GM10248 (cell line): ENCODE results near the gene SSH2.

ENCODE experiments used
- CTCF ChIA-PET: fragments of 300-600 bp; sonication (Branson Sonifier 250); formaldehyde crosslinking; extraction: SDS; loops from one replicate; lab custom pipeline; 2021; ENCODE audit warnings: antibody characterized with exemption; lab: Yijun Ruan, JAX
- POLR2A ChIA-PET: fragments of 350-650 bp; sonication (Branson Sonifier 250); formaldehyde crosslinking; extraction: SDS; loops from one replicate; lab custom pipeline; 2020; ENCODE audit warnings: antibody characterized with exemption; lab: Yijun Ruan, JAX
- DNase-seq: peaks from one replicate; pipeline ENCODE4 v3.0.0; 2012; ENCODE audit errors: extremely low spot score
- TF ChIP-seq, protein P1 (sequence below): IDR thresholded peaks from 2 replicates; pipeline ENCODE4 v1.5.1; 2012; ENCODE audit warnings: mild to moderate bottlenecking, low read depth; ENCODE audit errors: extremely low read depth, missing control alignments, control extremely low read depth

Gene SSH2

DNA sequence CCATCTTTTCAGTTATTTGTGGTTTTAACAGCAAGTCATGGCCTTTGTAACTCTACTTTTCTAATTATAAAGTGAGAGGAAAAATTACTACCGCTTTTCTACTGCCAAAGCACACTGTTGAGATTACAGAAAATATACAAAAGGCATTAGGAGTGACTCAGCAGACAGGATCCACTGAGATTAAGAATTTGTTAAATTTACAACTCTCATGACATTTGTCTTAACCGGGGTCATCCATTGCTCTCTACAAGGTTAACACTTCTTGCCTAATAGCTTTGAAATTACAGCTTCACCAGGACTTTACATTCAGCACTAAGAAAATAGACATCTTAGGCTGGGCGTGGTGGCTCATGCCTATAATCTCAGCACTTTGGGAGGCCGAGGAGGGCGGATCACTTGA lies 93.4 kb downstream of the SSH2 start:
- DNase-seq = no peak
- TF ChIP-seq, protein P1, sequence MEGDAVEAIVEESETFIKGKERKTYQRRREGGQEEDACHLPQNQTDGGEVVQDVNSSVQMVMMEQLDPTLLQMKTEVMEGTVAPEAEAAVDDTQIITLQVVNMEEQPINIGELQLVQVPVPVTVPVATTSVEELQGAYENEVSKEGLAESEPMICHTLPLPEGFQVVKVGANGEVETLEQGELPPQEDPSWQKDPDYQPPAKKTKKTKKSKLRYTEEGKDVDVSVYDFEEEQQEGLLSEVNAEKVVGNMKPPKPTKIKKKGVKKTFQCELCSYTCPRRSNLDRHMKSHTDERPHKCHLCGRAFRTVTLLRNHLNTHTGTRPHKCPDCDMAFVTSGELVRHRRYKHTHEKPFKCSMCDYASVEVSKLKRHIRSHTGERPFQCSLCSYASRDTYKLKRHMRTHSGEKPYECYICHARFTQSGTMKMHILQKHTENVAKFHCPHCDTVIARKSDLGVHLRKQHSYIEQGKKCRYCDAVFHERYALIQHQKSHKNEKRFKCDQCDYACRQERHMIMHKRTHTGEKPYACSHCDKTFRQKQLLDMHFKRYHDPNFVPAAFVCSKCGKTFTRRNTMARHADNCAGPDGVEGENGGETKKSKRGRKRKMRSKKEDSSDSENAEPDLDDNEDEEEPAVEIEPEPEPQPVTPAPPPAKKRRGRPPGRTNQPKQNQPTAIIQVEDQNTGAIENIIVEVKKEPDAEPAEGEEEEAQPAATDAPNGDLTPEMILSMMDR = no peak
- POLR2A ChIA-PET = interaction anchor here (0.6 kb wide), 1 partner anchor 20 kb away, joined by 4 read pairs; no protein-coding TSS in a partner anchor
- CTCF ChIA-PET = interaction anchor here (1.6 kb wide), 1 partner anchor 17 kb away, joined by 4 read pairs; no protein-coding TSS in a partner anchor

DNA sequence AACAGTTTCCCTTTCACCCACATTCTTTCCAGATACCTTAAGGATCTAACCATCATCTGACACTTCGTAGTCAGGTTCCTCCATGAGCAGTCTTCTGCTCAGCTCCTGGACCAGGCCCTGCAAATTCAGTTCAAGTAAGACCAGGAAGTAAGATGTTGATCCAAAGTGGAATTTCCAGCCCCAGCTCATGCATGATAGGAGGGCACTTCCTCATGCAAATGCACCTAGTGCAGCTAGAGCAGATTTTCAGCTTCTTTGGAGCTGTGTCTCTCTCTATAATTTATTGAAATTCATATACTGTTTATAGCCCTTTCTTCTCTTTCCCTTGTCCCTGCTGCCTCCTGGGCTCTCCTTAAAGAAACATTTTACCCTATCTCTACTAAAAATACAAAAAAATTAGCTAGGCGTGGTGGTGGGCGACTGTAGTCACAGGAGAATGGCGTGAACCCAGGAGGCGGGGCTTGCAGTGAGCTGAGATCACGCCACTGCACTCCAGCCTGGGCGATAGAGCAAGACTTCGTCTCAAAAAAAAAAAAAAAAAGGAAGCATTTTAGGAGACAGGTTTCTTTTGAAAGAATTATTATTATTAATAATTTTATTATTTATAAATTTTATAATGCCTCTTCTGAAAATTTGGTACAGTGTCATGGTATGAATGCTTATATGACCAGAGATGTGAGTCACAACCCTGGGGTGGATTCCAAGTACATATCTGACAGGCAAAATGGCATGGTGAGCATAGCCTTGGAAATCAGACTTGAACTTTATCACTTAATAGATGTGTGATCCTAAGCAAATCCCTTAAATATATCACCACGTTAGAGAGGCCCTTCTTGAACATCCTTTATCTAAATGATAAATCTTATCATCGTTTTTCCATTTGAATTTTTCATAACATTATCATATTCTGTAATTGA lies 94.3 kb downstream of the SSH2 start:
- TF ChIP-seq, protein P1 = no peak
- no peak for DNase-seq
- CTCF ChIA-PET = interaction anchor here (1.1 to 1.6 kb wide), 3 partner anchors 15 to 96 kb away, joined by 3 to 6 read pairs (median 4); no protein-coding TSS in a partner anchor
- POLR2A ChIA-PET = no interaction called here

DNA sequence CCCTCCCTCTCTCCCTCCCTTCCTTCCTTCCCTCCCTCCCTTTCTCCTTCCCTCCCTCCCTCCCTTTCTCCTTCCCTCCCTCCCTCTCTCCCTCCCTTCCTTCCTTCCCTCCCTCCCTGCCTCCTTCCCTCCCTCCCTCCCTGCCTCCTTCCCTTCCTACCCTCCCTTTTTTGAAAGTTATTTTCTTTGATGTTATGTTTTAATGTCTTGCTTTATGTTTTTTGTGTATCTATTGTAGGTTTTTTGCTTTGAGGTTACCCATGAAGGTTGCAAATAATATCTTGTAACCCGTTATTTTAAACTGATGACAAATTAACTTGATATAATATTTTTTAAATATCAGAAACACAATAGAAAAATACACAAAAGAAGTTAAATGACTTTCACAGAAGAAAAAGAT lies 96.2 kb downstream of the SSH2 start:
- no peak for DNase-seq
- ChIA-PET POLR2A (no interaction called here), CTCF (no interaction called here)
- TF ChIP-seq, protein P1 = no peak

DNA sequence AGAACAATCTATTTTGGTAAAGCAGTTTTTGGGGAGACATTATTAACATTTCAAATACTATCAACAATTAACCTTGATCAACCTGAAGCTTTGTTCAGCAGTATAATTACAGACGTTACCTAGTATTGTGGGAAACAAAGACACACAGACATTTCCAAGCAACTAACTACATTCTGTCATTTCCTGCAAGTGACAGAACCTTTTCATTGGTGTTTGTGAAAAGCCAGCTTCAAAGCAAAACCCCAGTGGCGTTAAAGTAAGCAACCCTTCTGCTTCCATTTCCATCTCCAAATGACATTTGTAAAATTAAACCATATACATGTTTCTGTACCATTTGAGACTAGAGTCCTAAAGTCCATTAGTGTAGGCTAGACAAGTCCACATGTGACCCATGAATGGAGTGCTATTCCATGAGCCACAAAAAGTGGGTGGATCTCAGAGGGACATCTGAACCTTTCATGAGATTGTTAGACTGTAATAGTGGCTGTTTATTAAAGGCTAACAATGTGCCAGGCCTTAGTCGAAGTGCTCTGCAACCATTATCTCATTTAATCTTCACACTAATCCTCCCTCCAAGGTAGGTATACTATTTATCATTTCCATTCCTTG lies 101.2 kb downstream of the SSH2 start:
- no peak for DNase-seq
- POLR2A ChIA-PET = no interaction called here
- CTCF ChIA-PET = interaction anchor here (1.1 to 1.8 kb wide), 5 partner anchors 12 to 103 kb away, joined by 3 to 12 read pairs (median 4); no protein-coding TSS in a partner anchor
- TF ChIP-seq, protein P1 = no peak

DNA sequence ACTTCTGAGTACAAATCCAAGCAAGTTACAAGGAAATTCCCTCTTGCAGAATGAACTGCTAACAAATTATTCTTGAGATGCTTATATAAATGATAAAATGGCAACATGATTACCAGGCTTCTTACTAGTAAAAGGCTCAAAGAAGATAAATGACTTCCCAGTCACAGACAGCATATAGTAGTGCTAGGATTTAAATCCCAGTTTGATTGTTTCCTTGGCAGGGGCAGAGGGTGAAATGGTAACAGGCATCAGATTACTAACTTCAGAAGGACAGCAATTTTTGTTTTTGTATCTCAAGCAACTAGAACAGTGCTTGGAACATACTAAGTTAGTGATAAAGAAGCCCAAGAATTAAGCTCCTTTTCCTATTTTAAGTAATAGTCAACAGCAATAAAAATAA lies 102.8 kb downstream of the SSH2 start:
- no peak for DNase-seq
- TF ChIP-seq, protein P1 = no peak
- ChIA-PET POLR2A (no interaction called here), CTCF (interaction anchor here (1.3 to 2.1 kb wide), 6 partner anchors 19 to 129 kb away, joined by 3 to 12 read pairs (median 4); no protein-coding TSS in a partner anchor)

DNA sequence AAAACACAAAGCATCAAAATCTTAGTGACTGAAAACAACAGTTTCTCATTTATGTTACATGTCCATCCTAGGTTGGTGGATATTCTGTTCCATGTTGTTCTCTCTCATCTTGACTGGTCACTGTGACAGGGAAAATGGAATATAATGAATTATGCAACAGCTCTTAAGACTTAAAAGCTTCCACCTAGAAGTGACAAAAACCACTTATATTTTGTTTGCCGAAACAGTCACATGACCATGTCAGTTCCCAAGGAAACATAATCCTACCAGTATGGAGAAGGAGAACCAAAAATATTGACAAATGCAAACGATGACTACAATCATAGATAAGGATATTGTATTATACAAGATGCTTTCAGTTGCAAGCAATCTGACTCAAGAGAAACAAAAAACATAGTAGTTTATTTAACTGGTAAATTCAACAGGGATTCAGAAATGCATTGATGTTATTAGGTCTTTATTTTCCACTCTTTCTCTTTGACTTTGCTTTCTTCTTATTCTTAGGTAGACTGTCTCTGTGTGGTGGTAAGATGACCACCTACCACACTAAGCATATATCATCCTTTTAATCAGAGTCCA lies 103.8 kb downstream of the SSH2 start:
- DNase-seq = no peak
- ChIA-PET CTCF (interaction anchor here (1.6 to 2.1 kb wide), 2 partner anchors 22 to 41 kb away, joined by 4 to 5 read pairs; no protein-coding TSS in a partner anchor), POLR2A (no interaction called here)
- TF ChIP-seq, protein P1 = no peak
